GM21447 (cell line): ENCODE data around the gene SIAH1.
"Not testable (repeated sequence)": the region's sequence is repeated elsewhere in the genome, so short reads cannot be mapped to it uniquely, and the experiment has no call there.

Experiments used
- ATAC-seq: cut with Tn5 transposase; IDR thresholded peaks from one replicate; pipeline ENCODE4 v1.9.1; 2021; ENCODE audit not compliant: unreplicated experiment

SIAH1 gene

DNA sequence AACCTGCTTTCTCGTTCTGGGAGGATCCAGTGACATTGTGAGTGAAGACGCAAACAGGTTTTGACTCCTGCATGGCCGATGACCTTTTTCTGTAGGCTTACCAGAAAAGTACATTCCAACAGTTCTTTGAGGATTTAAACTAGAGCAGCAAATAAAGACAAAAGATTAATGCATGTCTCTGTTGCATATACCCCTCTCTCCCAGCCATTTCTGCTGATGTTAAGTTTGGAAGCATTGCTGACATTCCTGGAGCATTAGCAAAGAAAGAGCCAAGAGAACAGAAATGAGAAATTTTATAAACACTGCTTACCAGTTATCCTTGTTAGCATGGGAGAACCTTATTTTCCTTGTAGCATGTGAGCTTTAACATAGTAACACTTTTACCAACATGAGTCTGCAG, 49.3 kb downstream of the SIAH1 start:
- ATAC-seq: no peak

DNA sequence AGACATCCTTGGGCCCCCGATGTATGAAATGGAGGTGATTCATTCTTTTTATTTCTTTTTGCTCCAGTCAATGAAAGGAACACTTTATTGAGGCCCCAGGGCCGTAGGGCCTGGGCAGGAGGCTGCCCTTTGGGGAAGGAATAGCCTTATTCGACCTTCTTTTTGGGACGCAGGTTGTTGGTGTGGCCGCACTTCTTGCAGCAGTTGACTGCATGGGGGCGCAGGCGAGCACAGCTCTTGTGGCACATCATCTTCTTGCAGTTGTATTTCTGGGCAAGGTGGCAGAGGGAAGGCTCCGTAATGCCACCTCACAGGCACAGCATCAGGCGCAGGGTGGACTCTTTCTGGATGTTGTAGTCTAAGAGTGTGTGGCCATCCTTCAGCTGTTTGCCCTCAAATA, 50.9 kb downstream of the SIAH1 start:
- no peak for ATAC-seq

DNA sequence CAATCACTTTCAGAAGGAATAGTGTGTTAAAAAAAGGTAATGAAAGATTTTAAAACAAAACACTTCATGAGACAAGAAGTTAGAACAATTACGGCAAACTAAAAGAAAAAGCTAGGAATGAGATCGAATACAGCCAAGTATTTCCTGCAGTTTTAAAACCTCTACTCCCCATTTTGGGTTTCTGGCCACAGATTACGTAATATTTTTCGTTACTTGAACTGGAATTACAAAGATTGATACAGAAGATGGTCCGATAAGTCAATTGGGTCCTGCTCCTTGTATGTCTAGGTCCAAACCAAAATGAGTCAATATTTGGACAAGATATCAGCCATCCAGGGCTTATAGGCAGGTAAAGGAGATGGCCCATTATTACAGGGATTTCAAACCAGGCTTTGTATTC, 52.2 kb downstream of the SIAH1 start:
- no peak for ATAC-seq

DNA sequence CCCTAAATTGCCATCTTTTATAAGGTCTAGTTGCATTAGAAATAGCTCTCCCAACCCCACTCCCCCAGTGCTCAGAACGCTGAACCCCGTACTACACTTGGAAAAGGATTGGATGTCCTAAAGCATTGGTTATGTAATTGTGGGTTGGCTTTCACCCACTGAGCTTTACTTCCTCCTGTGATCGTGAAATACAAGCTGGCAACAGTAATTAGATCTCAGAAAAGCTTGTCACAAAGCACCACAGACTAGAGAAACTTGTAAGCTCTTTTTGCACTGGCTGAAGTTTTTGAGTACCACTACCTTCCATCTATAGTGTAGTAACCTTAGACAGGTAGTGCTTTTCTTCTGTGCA, 54.4 kb downstream of the SIAH1 start:
- ATAC-seq: no peak

DNA sequence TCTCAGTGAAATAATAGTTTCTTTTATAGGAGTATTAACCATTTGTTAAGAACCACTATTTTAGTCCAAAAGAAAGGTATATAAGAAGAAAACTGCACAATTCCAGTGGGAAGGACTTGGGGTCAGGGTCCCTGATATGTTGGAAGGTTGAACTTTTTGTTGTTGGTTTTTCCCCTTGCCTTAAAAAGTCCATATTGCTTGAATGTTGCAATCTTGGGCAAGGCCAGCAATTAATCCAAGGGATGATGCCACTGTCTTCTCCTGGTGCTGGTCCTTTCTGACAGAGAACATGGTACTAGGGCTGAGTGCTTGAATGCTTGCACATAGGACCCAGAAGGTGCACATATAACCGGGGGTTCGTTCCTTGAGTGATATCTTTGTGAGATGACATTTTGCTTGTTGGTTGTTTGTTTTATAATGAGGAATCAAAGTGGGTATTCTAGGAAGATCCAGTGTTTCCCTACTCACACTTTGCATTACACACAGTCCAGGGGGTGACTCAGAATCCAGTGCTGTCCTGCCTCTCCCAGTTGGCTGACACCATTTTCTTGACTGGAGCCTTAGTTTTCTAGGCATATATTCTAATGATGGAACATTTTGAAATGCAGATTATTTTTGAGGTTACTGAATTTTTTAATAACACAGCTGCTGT, 54.9 kb downstream of the SIAH1 start:
- no peak for ATAC-seq

DNA sequence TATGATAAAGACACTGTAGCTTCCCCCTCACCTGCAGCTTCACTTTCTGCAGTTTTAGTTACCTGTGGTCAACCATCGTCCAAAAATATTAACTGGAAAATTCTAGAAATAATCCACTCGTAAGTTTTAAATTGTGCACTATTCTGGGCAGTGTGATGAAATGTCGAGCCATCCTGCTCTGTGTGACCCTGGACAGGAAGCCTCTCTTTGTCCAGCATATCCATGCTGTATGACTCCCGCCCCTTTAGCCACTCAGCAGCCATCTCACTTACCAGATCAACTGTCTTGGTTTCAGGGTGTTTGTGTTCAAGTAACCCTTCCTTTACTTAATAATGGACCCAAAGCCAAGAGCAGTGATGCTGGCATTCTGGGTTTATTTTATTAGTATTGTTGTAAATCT, 56.1 kb downstream of the SIAH1 start:
- ATAC-seq: no peak

DNA sequence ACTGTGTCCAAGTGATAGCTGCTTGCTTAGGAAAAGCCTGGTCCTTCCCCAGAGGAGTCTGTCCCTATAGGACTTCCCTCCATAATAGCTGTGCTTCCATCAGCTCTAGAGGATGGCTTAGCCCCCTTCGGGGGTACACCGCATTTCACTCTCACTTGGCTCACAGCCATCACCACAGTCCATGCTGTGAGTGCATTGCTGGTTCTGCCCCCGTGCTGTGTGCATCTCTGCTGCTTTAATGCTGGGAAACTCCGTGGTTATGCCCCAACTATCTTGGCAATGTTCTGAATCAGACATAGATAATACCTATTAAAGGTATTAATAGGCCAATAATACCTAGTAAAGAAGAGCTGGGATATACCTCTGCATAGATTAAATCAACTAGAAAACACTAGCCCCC, 58.3 kb downstream of the SIAH1 start:
- ATAC-seq: no peak

DNA sequence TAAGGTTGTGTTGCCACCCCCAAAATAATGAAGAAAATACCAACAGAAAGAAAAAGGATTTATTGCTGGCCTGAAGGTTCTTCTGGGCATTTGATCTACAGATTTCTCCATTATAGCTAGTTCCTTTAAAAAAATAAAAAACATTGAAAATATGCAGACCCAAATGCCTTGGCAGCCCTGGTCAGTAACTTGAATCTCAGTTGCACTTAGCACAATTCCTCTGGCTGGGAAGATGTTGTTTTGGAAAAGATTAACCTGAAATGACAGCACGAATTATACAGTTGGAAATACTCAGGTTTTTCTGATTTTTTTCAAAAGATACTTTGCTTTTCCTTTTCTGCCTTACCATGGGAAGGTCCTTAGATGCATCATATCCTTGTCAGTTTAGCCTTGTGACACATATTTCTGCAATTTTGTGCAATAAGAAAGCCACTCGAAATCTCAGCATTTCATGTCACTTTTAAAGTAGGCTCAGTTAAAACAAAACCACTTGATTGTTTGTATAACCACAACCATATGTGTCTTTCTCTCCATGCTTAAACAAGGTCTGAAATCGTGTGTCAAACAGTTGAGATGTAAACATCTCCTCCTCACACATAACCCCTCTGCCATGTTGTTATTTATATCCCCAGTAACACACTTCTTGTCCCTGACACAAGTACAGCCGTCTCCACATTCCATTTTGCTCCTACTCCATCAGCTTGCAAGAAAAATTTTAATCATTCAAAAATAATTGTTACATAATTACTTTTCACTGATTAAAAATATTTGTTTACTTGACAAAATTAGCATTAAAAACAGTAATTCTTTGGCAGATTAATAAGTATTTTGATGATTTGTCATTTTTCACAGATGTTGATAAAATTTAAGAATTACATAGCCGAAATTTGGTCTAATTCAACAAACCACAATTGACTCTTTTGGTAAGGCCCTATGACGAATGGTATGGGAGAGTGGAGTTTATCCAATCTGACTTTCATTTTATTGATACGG, 61.1 kb downstream of the SIAH1 start:
- ATAC-seq: no peak

DNA sequence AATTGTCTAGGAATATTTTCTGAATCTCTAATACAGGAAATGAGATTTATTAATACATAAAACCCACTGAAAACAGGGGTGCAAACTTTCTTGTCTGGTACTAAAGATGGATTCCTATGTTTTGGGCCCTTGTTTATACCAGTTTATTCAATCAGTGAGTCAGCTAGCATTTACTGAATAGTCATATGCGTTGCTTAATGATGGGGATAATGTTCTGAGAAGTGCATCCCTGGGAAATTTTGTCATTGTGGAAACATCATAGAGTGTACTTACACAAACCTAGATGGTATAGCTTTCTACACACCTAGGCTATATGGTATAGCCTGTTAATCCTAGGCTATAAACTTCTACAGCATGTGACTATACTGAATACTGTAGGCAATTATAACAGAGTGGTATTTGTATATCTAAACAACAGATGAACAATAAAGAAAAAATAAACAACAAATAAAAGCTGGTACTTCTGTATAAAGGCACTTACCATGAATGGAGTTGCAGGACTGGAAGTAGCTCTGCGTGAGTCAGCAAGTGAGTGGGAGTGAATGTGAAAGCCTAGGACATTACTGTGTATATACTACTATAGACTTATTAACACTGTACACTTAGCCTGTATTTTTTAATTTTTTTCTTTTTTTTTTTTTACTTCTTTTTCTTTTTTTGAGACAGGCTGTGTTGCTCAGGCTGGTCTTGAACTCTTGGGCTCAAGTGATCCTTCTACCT, 63.7 kb downstream of the SIAH1 start:
- ATAC-seq: no peak

DNA sequence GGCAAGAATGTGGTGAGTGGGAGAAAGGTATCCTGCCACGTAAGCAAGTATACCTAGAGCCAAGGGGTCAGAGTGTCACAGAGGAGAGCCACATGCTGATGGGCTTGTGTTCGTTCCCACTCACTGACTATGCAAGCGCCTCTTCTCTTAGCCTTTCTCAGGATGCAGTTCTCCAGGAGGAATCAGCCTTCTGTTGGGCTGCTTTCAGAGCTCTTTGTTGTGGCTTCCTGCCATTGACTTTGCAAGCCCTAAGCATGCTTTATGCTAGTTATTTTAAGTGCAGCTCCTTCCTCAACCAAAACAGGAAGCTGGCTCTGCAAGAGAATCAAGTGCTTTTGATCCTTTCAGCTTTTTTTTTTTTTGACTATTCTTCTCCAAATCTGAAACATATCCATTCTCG, 66.6 kb downstream of the SIAH1 start:
- no peak for ATAC-seq

DNA sequence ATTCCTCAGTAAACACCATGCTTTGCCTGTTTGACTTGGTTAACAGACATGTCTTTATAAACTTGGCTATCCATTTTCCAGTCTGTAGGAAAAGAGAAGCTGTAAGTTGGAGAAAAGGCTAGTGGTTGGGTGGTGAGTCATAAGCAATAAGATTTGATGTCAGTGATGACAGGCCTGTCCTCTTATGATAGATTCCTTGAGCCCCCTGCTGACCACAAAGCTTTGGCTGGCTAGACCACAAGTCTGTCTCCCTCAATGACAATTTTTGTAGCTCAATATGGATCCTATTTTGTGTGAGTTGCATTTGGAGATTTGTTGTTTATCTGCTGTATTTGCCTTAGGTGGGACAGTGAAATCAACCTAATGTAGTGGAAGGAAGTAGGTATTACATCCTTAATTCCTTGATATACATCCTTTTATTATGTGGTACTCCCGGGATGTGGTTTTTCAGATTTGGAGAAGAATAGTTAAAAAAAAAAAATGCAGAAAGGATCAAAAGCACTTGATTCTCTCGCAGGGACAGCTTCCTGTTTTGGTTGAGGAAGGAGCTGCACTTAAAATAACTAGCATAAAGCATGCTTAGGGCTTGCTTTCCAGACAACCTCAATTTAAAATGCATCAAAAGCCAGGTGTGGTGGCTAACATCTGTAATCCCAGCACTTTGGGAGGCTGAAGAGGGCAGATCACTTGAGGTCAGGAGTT, 67.4 kb downstream of the SIAH1 start:
- no peak for ATAC-seq

DNA sequence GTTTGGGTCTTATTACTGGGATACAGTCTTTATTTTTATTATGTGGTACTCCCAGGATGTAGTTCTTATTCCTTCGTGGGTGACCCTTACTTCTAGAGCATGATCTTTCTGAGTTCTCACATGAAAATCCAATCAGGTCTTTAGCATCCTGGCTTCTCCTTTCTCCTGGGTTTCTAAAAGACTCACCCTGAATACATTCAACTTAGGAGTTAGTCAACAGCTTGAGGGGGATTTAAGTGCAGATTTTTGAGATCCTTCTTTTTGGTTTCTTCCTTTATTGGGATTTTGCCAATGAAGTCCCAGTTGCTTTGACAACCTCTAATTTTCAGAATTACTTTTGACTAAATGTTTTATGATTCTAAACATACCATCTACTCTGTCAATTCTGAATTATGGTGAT, 68.2 kb downstream of the SIAH1 start:
- ATAC-seq: no peak

DNA sequence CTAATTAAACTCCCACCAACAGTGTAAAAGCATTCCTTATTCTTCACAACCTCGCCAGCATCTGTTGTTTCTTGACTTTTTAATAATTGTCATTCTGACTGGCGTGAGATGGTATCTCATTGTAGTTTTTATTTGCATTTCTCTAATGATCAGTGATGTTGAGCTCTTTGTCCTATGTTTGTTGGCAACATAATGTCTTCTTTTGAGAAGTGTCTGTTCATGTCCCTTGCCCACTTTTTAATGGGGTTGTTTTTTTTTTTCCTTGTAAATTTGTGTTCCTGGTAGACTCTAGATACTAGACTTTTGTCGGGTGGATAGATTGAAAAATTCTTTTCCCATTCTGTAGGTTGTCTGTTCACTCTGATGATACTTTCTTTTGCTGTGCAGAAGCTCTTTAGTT, 71.3 kb downstream of the SIAH1 start:
- ATAC-seq: not testable (repeated sequence)

DNA sequence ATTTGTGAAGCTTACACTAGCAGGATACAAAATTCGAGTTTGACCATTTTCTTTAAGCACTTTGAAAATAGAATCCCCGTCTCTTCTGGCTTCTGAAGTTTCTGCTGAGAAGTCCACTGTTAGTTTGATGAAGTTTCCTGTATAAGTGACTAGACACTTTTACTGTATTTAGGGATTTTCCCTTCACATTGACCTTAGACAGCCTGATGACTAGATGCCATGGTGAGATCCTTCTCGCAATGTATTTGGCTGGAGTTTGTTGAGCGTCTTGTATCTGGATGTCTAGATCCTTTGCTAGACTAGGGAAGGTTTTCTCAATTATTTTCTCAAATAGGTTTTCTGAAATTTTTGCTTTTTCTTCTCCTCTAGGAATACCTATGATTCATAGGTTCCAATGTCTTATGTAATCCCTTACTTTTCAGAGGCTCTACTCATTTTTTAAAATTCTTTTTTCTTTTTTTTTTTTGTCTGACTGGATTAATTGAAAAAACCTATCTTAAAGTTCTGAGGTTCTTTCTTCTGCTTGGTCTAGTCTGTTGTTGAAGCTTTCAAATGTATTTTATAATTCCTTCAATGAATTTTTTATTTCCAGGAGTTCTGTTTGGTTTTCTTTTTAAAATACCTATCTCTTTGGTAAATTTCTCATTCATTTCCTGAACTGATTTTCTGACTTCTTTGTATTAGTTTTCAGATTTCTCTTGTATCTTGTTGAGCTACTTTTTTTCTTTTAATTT, 74.1 kb downstream of the SIAH1 start:
- ATAC-seq: no peak
